ENCODE measurements around the gene CTSD. TPM values are rescaled to one million over a fixed set of nuclear protein-coding genes. Genes with fewer than 3 reads are reported as not detected.

Gene CTSD
- total RNA-seq, 1 experiment from 2014 or later: 127 TPM

GRCh38 chr11:1744891-1745700, 18.6 kb downstream of the CTSD start:
- no peak overlapping the region for H2AFZ ChIP-seq (ENCODE audit: low read depth, low read length, poor library complexity, severe bottlenecking)
- ChIA-PET CTCF (no interaction called here), RAD21 (ENCODE audit: low non-redundant PET in 1 of 2, low total read pairs in 2 of 2, uncharacterized antibody in 2 of 2, unreplicated experiment in 2 of 2) (no interaction called here), POLR2A (no interaction called here)
- H3K27ac ChIP-seq (ENCODE audit: low read depth, low read length): no peak overlapping the region
- H3K9me2 ChIP-seq (ENCODE audit: insufficient read depth): no peaks in the 10 kb centered on the region
- H3K79me2 ChIP-seq (ENCODE audit: insufficient read depth, low read length): no peaks in the 10 kb centered on the region
- BruUV-seq (replicated peaks): no TSS peak
- no peaks in the 10 kb centered on the region for H4K20me1 ChIP-seq (ENCODE audit: insufficient read depth)
- H3K9me3 ChIP-seq (ENCODE audit: control insufficient read depth in 1 of 2, insufficient read depth in 1 of 2, low read depth in 1 of 2, low read length in 2 of 2): no peaks in the 10 kb centered on the region
- DNase-seq (ENCODE audit: low read depth, low spot score) (no peak), ATAC-seq (no peak)
- peaks cover 12% of the 10 kb centered on the region; the same call in 1 of the 2 replicates for H3K27me3 ChIP-seq (ENCODE audit: insufficient read depth, low read length)
- no peak for TF ChIP-seq RAD21 (IDR thresholded peaks at IDR 0.05; ENCODE audit: low read depth)
- TF ChIP-seq SIN3A (IDR thresholded peaks at IDR 0.05; ENCODE audit: low read depth): no peak
- TF ChIP-seq POLR2AphosphoS5 (IDR thresholded peaks at IDR 0.05; ENCODE audit: low read depth, low read length): no peak
- no peak for TF ChIP-seq CBX3 (IDR thresholded peaks at IDR 0.05; ENCODE audit: low read depth)
- no peak for TF ChIP-seq ATF3 (IDR thresholded peaks at IDR 0.05)
- no peaks in the 10 kb centered on the region for H3K4me1 ChIP-seq (ENCODE audit: control insufficient read depth in 1 of 2, insufficient read depth in 2 of 2, low read length in 2 of 2)
- intact Hi-C loops (cut with micrococcal nuclease): no loop called here
- H3K4me2 ChIP-seq (ENCODE audit: low read length): no peak overlapping the region
- H3K4me3 ChIP-seq (replicated peaks in 1 of 2; ENCODE audit: low read depth in 1 of 2, low read length in 2 of 2): no peak overlapping the region
- no peaks in the 10 kb centered on the region for H3K36me3 ChIP-seq (ENCODE audit: control insufficient read depth in 1 of 2, insufficient read depth in 2 of 2, low read length in 2 of 2)
- no peak overlapping the region for H3K9ac ChIP-seq (ENCODE audit: low read length)

- no peak overlapping the region for H3K4me3 ChIP-seq (replicated peaks in 1 of 2; ENCODE audit: low read depth in 1 of 2, low read length in 2 of 2)
- peaks cover 12% of the 10 kb centered on the region; the same call in 1 of the 2 replicates for H3K27me3 ChIP-seq (ENCODE audit: insufficient read depth, low read length)
- no peak overlapping the region for H3K27ac ChIP-seq (ENCODE audit: low read depth, low read length)
- no peaks in the 10 kb centered on the region for H3K9me3 ChIP-seq (ENCODE audit: control insufficient read depth in 1 of 2, insufficient read depth in 1 of 2, low read depth in 1 of 2, low read length in 2 of 2)
- no peaks in the 10 kb centered on the region for H4K20me1 ChIP-seq (ENCODE audit: insufficient read depth)
- ChIA-PET CTCF (no interaction called here), POLR2A (no interaction called here), RAD21 (ENCODE audit: low non-redundant PET in 1 of 2, low total read pairs in 2 of 2, uncharacterized antibody in 2 of 2, unreplicated experiment in 2 of 2) (no interaction called here)
- BruUV-seq (replicated peaks): no TSS peak
- no peak overlapping the region for H3K9ac ChIP-seq (ENCODE audit: low read length)
- no peaks in the 10 kb centered on the region for H3K79me2 ChIP-seq (ENCODE audit: insufficient read depth, low read length)
- intact Hi-C loops (cut with micrococcal nuclease): no loop called here
- ATAC-seq (no peak), DNase-seq (ENCODE audit: low read depth, low spot score) (no peak)
- H2AFZ ChIP-seq (ENCODE audit: low read depth, low read length, poor library complexity, severe bottlenecking): no peak overlapping the region
- H3K36me3 ChIP-seq (ENCODE audit: control insufficient read depth in 1 of 2, insufficient read depth in 2 of 2, low read length in 2 of 2): no peaks in the 10 kb centered on the region
- H3K4me1 ChIP-seq (ENCODE audit: control insufficient read depth in 1 of 2, insufficient read depth in 2 of 2, low read length in 2 of 2): no peaks in the 10 kb centered on the region
- no peak overlapping the region for H3K4me2 ChIP-seq (ENCODE audit: low read length)
- H3K9me2 ChIP-seq (ENCODE audit: insufficient read depth): no peaks in the 10 kb centered on the region
- TF ChIP-seq CEBPB (IDR thresholded peaks at IDR 0.05; ENCODE audit: low read depth): no peak
- no peak for TF ChIP-seq ZFX (IDR thresholded peaks at IDR 0.05)
- TF ChIP-seq EZH2 (IDR thresholded peaks at IDR 0.05): no peak
- TF ChIP-seq, protein P1, sequence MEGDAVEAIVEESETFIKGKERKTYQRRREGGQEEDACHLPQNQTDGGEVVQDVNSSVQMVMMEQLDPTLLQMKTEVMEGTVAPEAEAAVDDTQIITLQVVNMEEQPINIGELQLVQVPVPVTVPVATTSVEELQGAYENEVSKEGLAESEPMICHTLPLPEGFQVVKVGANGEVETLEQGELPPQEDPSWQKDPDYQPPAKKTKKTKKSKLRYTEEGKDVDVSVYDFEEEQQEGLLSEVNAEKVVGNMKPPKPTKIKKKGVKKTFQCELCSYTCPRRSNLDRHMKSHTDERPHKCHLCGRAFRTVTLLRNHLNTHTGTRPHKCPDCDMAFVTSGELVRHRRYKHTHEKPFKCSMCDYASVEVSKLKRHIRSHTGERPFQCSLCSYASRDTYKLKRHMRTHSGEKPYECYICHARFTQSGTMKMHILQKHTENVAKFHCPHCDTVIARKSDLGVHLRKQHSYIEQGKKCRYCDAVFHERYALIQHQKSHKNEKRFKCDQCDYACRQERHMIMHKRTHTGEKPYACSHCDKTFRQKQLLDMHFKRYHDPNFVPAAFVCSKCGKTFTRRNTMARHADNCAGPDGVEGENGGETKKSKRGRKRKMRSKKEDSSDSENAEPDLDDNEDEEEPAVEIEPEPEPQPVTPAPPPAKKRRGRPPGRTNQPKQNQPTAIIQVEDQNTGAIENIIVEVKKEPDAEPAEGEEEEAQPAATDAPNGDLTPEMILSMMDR (IDR thresholded peaks at IDR 0.05 in 2 of 3, conservative IDR thresholded peaks at IDR 0.05 in 1 of 3; ENCODE audit: borderline replicate concordance in 1 of 3, insufficient read depth in 1 of 3, low read depth in 2 of 3, low read length in 2 of 3): no peak
- TF ChIP-seq YY1 (IDR thresholded peaks at IDR 0.05; ENCODE audit: extremely low read depth, insufficient replicate concordance, low read depth, low read length): no peak
- TF ChIP-seq SP1 (IDR thresholded peaks at IDR 0.05; ENCODE audit: low read depth): no peak
- no peak for TF ChIP-seq CBX3 (IDR thresholded peaks at IDR 0.05; ENCODE audit: low read depth)
- TF ChIP-seq POLR2A (IDR thresholded peaks at IDR 0.05; ENCODE audit: borderline replicate concordance, extremely low read depth, insufficient read depth, insufficient read length): no peak
- no peak for TF ChIP-seq JUND (IDR thresholded peaks at IDR 0.05)
- no peak for TF ChIP-seq REST (IDR thresholded peaks at IDR 0.05; ENCODE audit: low read depth)
- no peak for TF ChIP-seq POLR2AphosphoS5 (IDR thresholded peaks at IDR 0.05; ENCODE audit: low read depth, low read length)
Observed at GRCh38 chr11:1744137-1744886, 19.4 kb downstream of the CTSD start.

All from HCT116 (cell line).